Uterus (tissue), 2 donors: ENCODE data around the gene PTRH1.

Source experiments
- POLR2A ChIP-seq, 2 donors: fragments of 450-650 bp; IDR thresholded peaks; one replicate each; pipeline ENCODE4 v1.6.1; 2016; ENCODE audit warnings: antibody characterized with exemption in 2 of 2, mild to moderate bottlenecking in 1 of 2, moderate library complexity in 1 of 2
- TF ChIP-seq, protein P1 (sequence below), 4 experiments: fragments of 200-600 bp in 2 of 4; fragments of 450-650 bp in 2 of 4; sonication (generic) in 2 of 4; IDR thresholded peaks; one replicate each; pipeline ENCODE4 v1.5.1; 2016 to 2019; ENCODE audit warnings: antibody characterized with exemption in 4 of 4, mild to moderate bottlenecking in 2 of 4, moderate library complexity in 1 of 4

DNA sequence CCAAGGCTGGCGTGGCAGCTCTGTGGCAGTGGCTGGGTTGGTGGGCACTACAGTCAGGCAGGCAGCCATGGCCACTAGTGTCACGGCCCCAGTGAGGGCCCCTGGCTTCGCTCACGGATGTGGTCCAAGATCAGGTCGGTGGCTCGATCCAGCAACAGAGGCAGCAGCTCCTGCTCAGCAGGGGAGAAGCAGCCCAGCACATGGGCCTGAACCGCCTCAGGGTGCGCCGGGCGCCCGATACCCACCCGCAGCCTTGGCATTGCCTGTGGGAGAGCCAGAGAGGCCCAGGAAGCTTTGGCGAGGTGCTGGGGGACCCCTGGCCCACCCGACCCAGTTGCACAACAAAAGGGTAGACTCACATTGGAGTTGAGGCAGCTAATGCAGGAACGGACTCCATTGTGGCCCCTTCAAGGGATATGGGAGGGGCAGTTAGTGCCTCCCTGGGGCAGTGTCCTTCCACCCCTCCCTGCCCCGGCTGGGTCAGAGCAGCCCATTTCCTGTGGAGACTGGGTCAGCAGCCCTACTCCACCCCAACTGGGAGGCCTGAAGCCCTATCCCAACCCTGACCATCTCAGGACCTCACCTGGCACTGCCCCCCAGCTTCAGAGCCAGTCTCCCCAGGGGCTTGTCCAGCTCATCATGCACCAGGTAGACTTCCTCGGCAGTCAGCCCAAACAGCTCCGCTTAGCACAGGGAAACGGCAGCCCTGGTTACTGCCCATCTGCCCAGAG lies 1.3 kb downstream of the PTRH1 start:
- TF ChIP-seq, protein P1, sequence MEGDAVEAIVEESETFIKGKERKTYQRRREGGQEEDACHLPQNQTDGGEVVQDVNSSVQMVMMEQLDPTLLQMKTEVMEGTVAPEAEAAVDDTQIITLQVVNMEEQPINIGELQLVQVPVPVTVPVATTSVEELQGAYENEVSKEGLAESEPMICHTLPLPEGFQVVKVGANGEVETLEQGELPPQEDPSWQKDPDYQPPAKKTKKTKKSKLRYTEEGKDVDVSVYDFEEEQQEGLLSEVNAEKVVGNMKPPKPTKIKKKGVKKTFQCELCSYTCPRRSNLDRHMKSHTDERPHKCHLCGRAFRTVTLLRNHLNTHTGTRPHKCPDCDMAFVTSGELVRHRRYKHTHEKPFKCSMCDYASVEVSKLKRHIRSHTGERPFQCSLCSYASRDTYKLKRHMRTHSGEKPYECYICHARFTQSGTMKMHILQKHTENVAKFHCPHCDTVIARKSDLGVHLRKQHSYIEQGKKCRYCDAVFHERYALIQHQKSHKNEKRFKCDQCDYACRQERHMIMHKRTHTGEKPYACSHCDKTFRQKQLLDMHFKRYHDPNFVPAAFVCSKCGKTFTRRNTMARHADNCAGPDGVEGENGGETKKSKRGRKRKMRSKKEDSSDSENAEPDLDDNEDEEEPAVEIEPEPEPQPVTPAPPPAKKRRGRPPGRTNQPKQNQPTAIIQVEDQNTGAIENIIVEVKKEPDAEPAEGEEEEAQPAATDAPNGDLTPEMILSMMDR (IDR thresholded peaks at IDR 0.05): no peak
- no peak for TF ChIP-seq POLR2A (IDR thresholded peaks at IDR 0.05)
